K562 (cell line): ENCODE data around the gene RAB26. TPM values are rescaled to one million over a fixed set of nuclear protein-coding genes. Genes with fewer than 3 reads are reported as not detected.

Experiments
- ATAC-seq: fragments of 200-7000 bp; cut with Tn5 transposase; 3 replicates; pipeline ENCODE4 v1.9.1; 2020; ENCODE audit warnings: moderate library complexity
- BruUV-seq: library from RNA; stranded (reverse); fragments of 400-500 nt; replicated peaks from 2 replicates; lab custom pipeline; 2021; lab: Mats Ljungman, UMichigan
- CTCF ChIA-PET: fragments of 300-600 bp; formaldehyde crosslinking; extraction: SDS; loops from one replicate; lab custom pipeline; 2021; ENCODE audit warnings: low intra/inter-chr PET ratio; lab: Yijun Ruan, JAX
- POLR2A ChIA-PET: fragments of 300-600, 350-650 bp; sonication (Branson Sonifier 250); formaldehyde crosslinking; extraction: SDS; loops from one replicate; lab custom pipeline; 2021; ENCODE audit warnings: antibody characterized with exemption, inconsistent platforms; lab: Yijun Ruan, JAX
- DNase-seq, 4 experiments: peaks; one replicate each; pipeline versions ENCODE4 v3.0.0 to v3.0.0-alpha.2; 2011 to 2018; ENCODE audit warnings: low spot score in 3 of 4, mixed read lengths in 3 of 4; ENCODE audit errors: extremely low read depth in 1 of 4
- FAIRE-seq: peaks from 2 replicates; lab custom pipeline; 2011; peaks lifted over from hg19 to GRCh38; lab: Jason Lieb, UNC
- H2AFZ ChIP-seq: 2 replicates; pipeline ENCODE4 v1.6.0; 2011; ENCODE audit warnings: low read depth, low read length, control low read depth, inconsistent platforms
- H3K27ac ChIP-seq: fragments of 200-600 bp; 3 replicates; pipeline ENCODE4 v1.8.0; 2011; ENCODE audit warnings: low read depth, mild to moderate bottlenecking, control low read depth, inconsistent platforms, low read length, moderate library complexity, mixed read lengths; ENCODE audit errors: extremely low read depth
- H3K27me3 ChIP-seq, 2 experiments: fragments of 300-600 bp in 1 of 2; 2 replicates in 1 of 2; 3 replicates in 1 of 2; pipeline versions ENCODE4 v1.6.0 to v1.8.0; 2011; ENCODE audit warnings: inconsistent platforms in 2 of 2, low read length in 2 of 2, mild to moderate bottlenecking in 1 of 2, mixed read lengths in 1 of 2, moderate library complexity in 1 of 2; ENCODE audit not compliant: control insufficient read depth in 2 of 2, insufficient read depth in 2 of 2
- H3K36me3 ChIP-seq: fragments of 300-600 bp; 3 replicates; pipeline ENCODE4 v1.8.0; 2011; ENCODE audit warnings: mild to moderate bottlenecking, low read length, inconsistent platforms; ENCODE audit not compliant: control insufficient read depth, insufficient read depth
- H3K4me1 ChIP-seq, 2 experiments: fragments of 200-600 bp in 1 of 2; replicated peaks in 1 of 2; 2 replicates in 1 of 2; 3 replicates in 1 of 2; pipeline versions ENCODE4 v1.5.1 to v1.8.0; 2011; ENCODE audit warnings: inconsistent platforms in 2 of 2, low read length in 2 of 2, mild to moderate bottlenecking in 1 of 2, mixed read lengths in 1 of 2, moderate library complexity in 1 of 2; ENCODE audit not compliant: control insufficient read depth in 2 of 2, insufficient read depth in 2 of 2
- H3K4me2 ChIP-seq: 2 replicates; pipeline ENCODE4 v1.6.1; 2011; ENCODE audit warnings: low read length, control low read depth, inconsistent platforms, mixed read lengths; ENCODE audit not compliant: insufficient read depth
- H3K4me3 ChIP-seq: fragments of 200-600 bp; sonication (generic), shearing (Covaris generic); 2 replicates; pipeline ENCODE4 v1.5.1; 2016; ENCODE audit warnings: control low read depth, inconsistent platforms
- H3K79me2 ChIP-seq: fragments of 200-600 bp; 3 replicates; pipeline ENCODE4 v1.8.0; 2011; ENCODE audit warnings: low read length, inconsistent platforms; ENCODE audit not compliant: control insufficient read depth, insufficient read depth
- H3K9ac ChIP-seq, 2 experiments: 2 replicates each; pipeline versions ENCODE4 v1.6.0 to v1.6.1; 2011; ENCODE audit warnings: low read depth in 2 of 2, low read length in 2 of 2, control low read depth in 1 of 2, inconsistent platforms in 1 of 2, mild to moderate bottlenecking in 1 of 2, mixed read lengths in 1 of 2; ENCODE audit not compliant: insufficient read depth in 1 of 2
- H3K9me1 ChIP-seq: one replicate; pipeline ENCODE4 v1.6.0; 2011; ENCODE audit warnings: inconsistent platforms, mild to moderate bottlenecking, low read length, moderate library complexity; ENCODE audit not compliant: control insufficient read depth, insufficient read depth
- H3K9me3 ChIP-seq: replicated peaks from 2 replicates; pipeline ENCODE4 v1.5.1; 2011; ENCODE audit warnings: low read depth, low read length, inconsistent platforms; ENCODE audit not compliant: control insufficient read depth, insufficient read depth
- H4K20me1 ChIP-seq: replicated peaks from 2 replicates; pipeline ENCODE4 v1.6.1; 2011; ENCODE audit warnings: low read length, inconsistent platforms, mixed read lengths; ENCODE audit not compliant: control insufficient read depth, insufficient read depth
- ATF7 ChIP-seq: fragments of 450-650 bp; IDR thresholded peaks from 2 replicates; pipeline ENCODE4 v1.7.1; 2014; ENCODE audit warnings: mild to moderate bottlenecking, moderate library complexity
- BRD9 ChIP-seq: fragments of 450-650 bp; IDR thresholded peaks from 2 replicates; pipeline ENCODE4 v1.6.1; 2018; ENCODE audit warnings: low read depth; ENCODE audit not compliant: partially characterized antibody
- FOSL1 ChIP-seq: fragments of 200-800 bp; sonication (Bioruptor generic); conservative IDR thresholded peaks from 2 replicates; pipeline ENCODE4 v1.6.1; 2016; ENCODE audit warnings: missing genetic modification characterization, missing compliant biosample characterization
- GATAD2B ChIP-seq: fragments of 450-650 bp; IDR thresholded peaks from 2 replicates; pipeline ENCODE4 v1.6.1; 2017; ENCODE audit warnings: mild to moderate bottlenecking, borderline replicate concordance
- KLF16 ChIP-seq: IDR thresholded peaks from 2 replicates; pipeline ENCODE4 v1.6.1; 2016; ENCODE audit warnings: antibody characterized with exemption
- PATZ1 ChIP-seq: fragments of 250-450 bp; sonication (Bioruptor Pico); IDR thresholded peaks from 2 replicates; pipeline ENCODE4 v1.5.0; 2020; ENCODE audit warnings: mild to moderate bottlenecking, borderline replicate concordance
- RBM14 ChIP-seq: fragments of 200-400 bp; formaldehyde crosslinking; IDR thresholded peaks from 2 replicates; pipeline ENCODE4 v1.6.1; 2018; ENCODE audit warnings: low read depth, mild to moderate bottlenecking, low read length, moderate library complexity, borderline replicate concordance; ENCODE audit not compliant: insufficient read depth
- ZNF133 ChIP-seq: fragments of 250-450 bp; sonication (Bioruptor Pico); IDR thresholded peaks from 2 replicates; pipeline ENCODE4 v1.4.0; 2020; ENCODE audit warnings: mild to moderate bottlenecking
- ZNF75A ChIP-seq: fragments of 450-650 bp; formaldehyde crosslinking; IDR thresholded peaks from 2 replicates; pipeline ENCODE4 v1.4.0; 2020; ENCODE audit warnings: mild to moderate bottlenecking
- WGBS: fragments of 100-300 bp; shearing (Covaris generic); methylation state at CpG from one replicate; pipeline ENCODE4 v1.1.6; 2016; ENCODE audit warnings: low coverage, mixed read lengths; ENCODE audit not compliant: insufficient coverage; ENCODE audit errors: missing lambda C conversion rate; 5-methylcytosine and 5-hydroxymethylcytosine counted together
- in situ Hi-C: fragments of 300-500 bp; cut with MboI; formaldehyde crosslinking; loops from 4 replicates; pipeline ENCODE4 v1.15.0; 2018; ENCODE audit warnings: inconsistent platforms, mixed read lengths
- intact Hi-C: fragments of 100-400 bp; cut with micrococcal nuclease; formaldehyde crosslinking; loops from 2 replicates; pipeline ENCODE4 v1.14.2; 2022
- polyA plus RNA-seq, 8 experiments: library from polyadenylated mRNA; depleted of rRNA in 4 of 8; stranded (reverse) in 5 of 8; unstranded in 3 of 8; fragments of >200 nt; fragmentation: Nextera tagmentation in 2 of 8; fragmentation: Illumina TruSeq in 1 of 8; extraction: Ambion mirVana in 2 of 8; extraction: Trizol in 1 of 8; gene quantifications; 2 replicates each; pipeline versions ENCODE4 v1.2.1 to v1.2.3, GENCODE V29; 2011 to 2014; ENCODE audit warnings: inconsistent platforms in 1 of 8, missing spikeins in 1 of 8
- total RNA-seq, 7 experiments: library from RNA; depleted of rRNA in 6 of 7; stranded (reverse); fragments of >200 nt in 6 of 7; fragmentation: Illumina TruSeq in 2 of 7; extraction: Trizol in 2 of 7; gene quantifications; 2 replicates each; pipeline versions ENCODE4 v1.2.1 to v1.2.3, GENCODE V29; 2011 to 2021; ENCODE audit warnings: low replicate concordance in 1 of 7
- TF ChIP-seq, protein P1 (sequence below): fragments of 250-450 bp; sonication (Bioruptor Pico); IDR thresholded peaks from 2 replicates; pipeline ENCODE4 v1.8.0; 2022; ENCODE audit warnings: moderate library complexity, mild to moderate bottlenecking, inconsistent platforms

Gene RAB26
- total and polyA plus RNA-seq, 9 of the 15 experiments (the other 6 are each of a cell fraction or from before 2014, with no cell fraction given), result 0.25 to 6.1 (median 2.1) TPM

GRCh38 chr16:2180962-2181923 lies 32.8 kb downstream of the RAB26 start:
- Histone ChIP-seq H3K9me1 (no peaks in the 10 kb centered on the region), H3K4me3 (no peak overlapping the region), H3K36me3 (peaks cover 14% of the 10 kb centered on the region; the same call in 1 of the 3 replicates), H3K9ac (peak overlapping the region in 1 of 2 experiments; percentile 83; a peak in 2 of 4 replicates), H3K4me2 (no peak overlapping the region), H3K27ac (no peak overlapping the region), H3K4me1 (peaks cover 2 to 91% of the 10 kb centered on the region in 2 experiments; a peak in 3 of 5 replicates), H3K27me3 (no peaks in the 10 kb centered on the region), H3K9me3 (no peaks in the 10 kb centered on the region), H2AFZ (no peak overlapping the region), H3K79me2 (no peaks in the 10 kb centered on the region), H4K20me1 (no peaks in the 10 kb centered on the region; the same call in 1 of the 2 replicates)
- no peak for FAIRE-seq
- no TSS peak for BruUV-seq
- WGBS, result 67% methylated on average over 41 of the region's 46 CpGs
- DNase-seq, result peak in 3 of 4 experiments; percentile 45 to 68 (median 63)
- ChIA-PET POLR2A (interaction anchor here (0.8 to 1.4 kb wide), 3 partner anchors 13 to 27 kb away, joined by 3 read pairs; partner anchors contain the start of gene TRAF7), CTCF (interaction anchor here (0.6 kb wide), 1 partner anchor 197 kb away, joined by 3 read pairs; the partner anchor contains the start of gene GFER)
- TF ChIP-seq RBM14, result no peak
- TF ChIP-seq PATZ1 (CRISPR knock-in tag), result no peak
- TF ChIP-seq FOSL1, result no peak
- TF ChIP-seq ZNF75A (CRISPR knock-in tag), result no peak
- no peak for TF ChIP-seq ZNF133
- no peak for TF ChIP-seq ATF7
- TF ChIP-seq, protein P1, sequence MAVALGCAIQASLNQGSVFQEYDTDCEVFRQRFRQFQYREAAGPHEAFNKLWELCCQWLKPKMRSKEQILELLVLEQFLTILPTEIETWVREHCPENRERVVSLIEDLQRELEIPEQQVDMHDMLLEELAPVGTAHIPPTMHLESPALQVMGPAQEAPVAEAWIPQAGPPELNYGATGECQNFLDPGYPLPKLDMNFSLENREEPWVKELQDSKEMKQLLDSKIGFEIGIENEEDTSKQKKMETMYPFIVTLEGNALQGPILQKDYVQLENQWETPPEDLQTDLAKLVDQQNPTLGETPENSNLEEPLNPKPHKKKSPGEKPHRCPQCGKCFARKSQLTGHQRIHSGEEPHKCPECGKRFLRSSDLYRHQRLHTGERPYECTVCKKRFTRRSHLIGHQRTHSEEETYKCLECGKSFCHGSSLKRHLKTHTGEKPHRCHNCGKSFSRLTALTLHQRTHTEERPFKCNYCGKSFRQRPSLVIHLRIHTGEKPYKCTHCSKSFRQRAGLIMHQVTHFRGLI (CRISPR knock-in tag), result no peak
- no peak for TF ChIP-seq GATAD2B
- no peak for TF ChIP-seq KLF16
- no peak for TF ChIP-seq BRD9
- in situ Hi-C loops, result no loop called here
- intact Hi-C loops, result no loop called here
- peak; percentile 44 for ATAC-seq
